OCI-LY7 (cell line): Measurements from ENCODE around the gene TRIM7. TPM values are rescaled to one million over a fixed set of nuclear protein-coding genes. Genes with fewer than 3 reads are reported as not detected.

Source experiments
- BruUV-seq: library from RNA; stranded (reverse); fragments of 400-500 nt; replicated peaks from 2 replicates; lab custom pipeline; 2021; lab: Mats Ljungman, UMichigan
- CTCF ChIA-PET: fragments of 300-600 bp; sonication (Branson Sonifier 250); formaldehyde crosslinking; loops from one replicate; lab custom pipeline; 2022; ENCODE audit warnings: antibody characterized with exemption; ENCODE audit not compliant: unreplicated experiment; lab: Charles Lee
- POLR2A ChIA-PET: fragments of 300-600 bp; sonication (Branson Sonifier 250); formaldehyde crosslinking; loops from one replicate; lab custom pipeline; 2022; ENCODE audit warnings: antibody characterized with exemption; lab: Charles Lee
- DNase-seq: peaks from one replicate; pipeline ENCODE4 v3.0.0-alpha.2; 2015; ENCODE audit warnings: low spot score
- H2AFZ ChIP-seq: fragments of 200-600 bp; sonication (generic), shearing (Covaris generic); 2 replicates; pipeline ENCODE4 v1.6.1; 2014; ENCODE audit warnings: mild to moderate bottlenecking, antibody characterized with exemption, low read length, moderate library complexity
- H3K27ac ChIP-seq: fragments of 200-600 bp; sonication (generic); 2 replicates; pipeline ENCODE4 v1.5.1; 2014; ENCODE audit warnings: mixed run types, low read depth, mild to moderate bottlenecking, moderate library complexity, low read length, inconsistent platforms; ENCODE audit not compliant: poor library complexity, severe bottlenecking
- H3K36me3 ChIP-seq: fragments of 200-600 bp; sonication (generic); 2 replicates; pipeline ENCODE4 v1.6.1; 2014; ENCODE audit warnings: mild to moderate bottlenecking, antibody characterized with exemption, low read length, moderate library complexity, mixed read lengths; ENCODE audit not compliant: insufficient read depth
- H3K4me1 ChIP-seq: fragments of 200-600 bp; sonication (generic); 2 replicates; pipeline ENCODE4 v1.5.1; 2014; ENCODE audit warnings: mild to moderate bottlenecking, low read length; ENCODE audit not compliant: insufficient read depth, poor library complexity, severe bottlenecking
- H3K4me2 ChIP-seq: fragments of 200-600 bp; sonication (generic); 2 replicates; pipeline ENCODE4 v1.6.1; 2014; ENCODE audit warnings: mild to moderate bottlenecking, low read length
- H3K4me3 ChIP-seq: fragments of 200-600 bp; sonication (generic); 2 replicates; pipeline ENCODE4 v1.5.1; 2014; ENCODE audit warnings: mild to moderate bottlenecking, low read depth, low read length; ENCODE audit not compliant: poor library complexity, severe bottlenecking
- H3K79me2 ChIP-seq: fragments of 200-600 bp; sonication (generic); 2 replicates; pipeline ENCODE4 v1.6.1; 2016; ENCODE audit warnings: low read depth, mild to moderate bottlenecking, low read length, moderate library complexity, mixed read lengths; ENCODE audit not compliant: insufficient read depth
- H3K9me2 ChIP-seq: fragments of 200-600 bp; sonication (generic); 2 replicates; pipeline ENCODE4 v1.6.1; 2016; ENCODE audit warnings: mild to moderate bottlenecking, low read length, mixed read lengths; ENCODE audit not compliant: insufficient read depth
- H3K9me3 ChIP-seq: fragments of 200-600 bp; sonication (generic); 2 replicates; pipeline ENCODE4 v1.6.1; 2014; ENCODE audit warnings: mild to moderate bottlenecking, mixed run types, low read length, mixed read lengths
- H4K20me1 ChIP-seq: fragments of 200-600 bp; sonication (generic); 2 replicates; pipeline ENCODE4 v1.6.1; 2014; ENCODE audit warnings: mild to moderate bottlenecking, antibody characterized with exemption, low read length, moderate library complexity, mixed read lengths; ENCODE audit not compliant: insufficient read depth
- EZH2phosphoT487 ChIP-seq: fragments of 200-600 bp; sonication (generic); IDR thresholded peaks from 2 replicates; pipeline ENCODE4 v1.6.1; 2018; ENCODE audit warnings: low read depth, borderline replicate concordance, mild to moderate bottlenecking, mixed run types, antibody characterized with exemption, low read length, moderate library complexity, mixed read lengths
- intact Hi-C: fragments of 100-400 bp; cut with micrococcal nuclease; formaldehyde crosslinking; loops from one replicate; pipeline ENCODE4 v1.10.0; 2022; ENCODE audit not compliant: unreplicated experiment
- total RNA-seq, 2 experiments: library from RNA; depleted of rRNA in 1 of 2; stranded (reverse); fragments of >200 nt in 1 of 2; shearing (Covaris generic) in 1 of 2; gene quantifications; 2 replicates each; pipeline ENCODE4 v1.2.3, GENCODE V29; 2014 to 2022
- TF ChIP-seq, protein P1 (sequence below): fragments of 200-600 bp; sonication (generic); conservative IDR thresholded peaks from 2 replicates; pipeline ENCODE4 v1.5.1; 2014; ENCODE audit warnings: mild to moderate bottlenecking, antibody characterized with exemption, low read length, moderate library complexity, mixed read lengths

The TRIM7 gene
- total RNA-seq, 2 experiments from 2014 or later: 0.22 to 1.8 TPM

DNA sequence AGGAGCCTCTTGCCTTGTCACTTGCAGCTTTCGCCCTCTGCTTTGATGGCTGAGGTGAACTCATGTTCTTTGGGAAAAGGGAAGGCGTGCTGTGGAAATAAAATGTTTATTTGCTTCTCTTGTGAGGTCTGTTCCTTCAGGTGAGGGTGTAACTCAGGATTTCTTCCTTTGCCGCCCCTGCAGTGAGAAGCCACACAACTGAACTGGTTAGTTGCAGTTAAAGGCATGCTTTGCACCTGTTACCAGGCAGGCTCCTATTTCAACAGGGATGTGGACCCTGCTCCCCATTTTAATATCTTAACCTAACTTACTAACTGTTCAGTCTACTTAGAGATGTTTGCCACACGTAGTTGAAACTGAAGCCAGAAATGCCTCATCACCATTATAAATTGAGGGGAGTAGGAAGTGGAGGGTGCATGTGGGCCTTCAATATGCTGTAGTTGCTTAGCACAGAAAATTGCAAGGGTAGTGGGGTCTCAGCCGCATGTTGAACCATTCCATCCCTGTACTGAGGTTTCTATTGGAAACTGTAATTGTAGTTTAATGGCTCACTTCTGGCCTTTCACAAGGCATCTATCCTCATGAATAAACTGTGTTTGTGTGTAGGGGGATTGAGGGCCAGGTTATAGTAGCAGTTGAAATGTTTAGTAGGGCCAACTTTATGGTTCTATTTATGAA, 30.8 kb upstream of the TRIM7 start:
- no TSS peak for BruUV-seq
- intact Hi-C loops: no loop called here

DNA sequence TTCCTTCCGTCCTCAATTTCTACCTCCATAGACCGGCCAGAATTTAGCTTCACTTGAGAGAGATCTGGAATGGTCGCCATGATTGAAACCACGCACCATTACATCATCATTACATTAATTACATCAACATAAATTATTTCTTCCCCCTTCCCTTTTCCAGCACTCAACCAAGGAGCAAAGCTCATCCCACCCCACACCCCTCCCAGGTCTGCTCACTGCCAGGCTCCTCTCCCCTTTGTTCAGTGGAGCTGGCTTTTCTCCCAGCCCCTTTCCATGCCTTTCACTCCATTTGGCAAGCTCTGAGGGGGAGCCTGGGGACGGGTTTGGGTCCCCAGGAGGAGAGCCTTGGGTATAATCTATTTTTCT, 30.3 kb upstream of the TRIM7 start:
- POLR2A ChIA-PET: interaction anchor here (1.0 kb wide), 1 partner anchor 12 kb away, joined by 3 read pairs; the partner anchor contains the start of gene TRIM41
- H3K9me2 ChIP-seq: no peaks in the 10 kb centered on the region
- no peaks in the 10 kb centered on the region for H3K9me3 ChIP-seq
- TSS peak; percentile 87 for BruUV-seq
- H3K4me3 ChIP-seq: no peak overlapping the region
- no peak overlapping the region for H3K4me2 ChIP-seq
- peaks cover 26% of the 10 kb centered on the region for H4K20me1 ChIP-seq
- H2AFZ ChIP-seq: no peak overlapping the region
- CTCF ChIA-PET: no interaction called here
- DNase-seq: no peak
- TF ChIP-seq, protein P1, sequence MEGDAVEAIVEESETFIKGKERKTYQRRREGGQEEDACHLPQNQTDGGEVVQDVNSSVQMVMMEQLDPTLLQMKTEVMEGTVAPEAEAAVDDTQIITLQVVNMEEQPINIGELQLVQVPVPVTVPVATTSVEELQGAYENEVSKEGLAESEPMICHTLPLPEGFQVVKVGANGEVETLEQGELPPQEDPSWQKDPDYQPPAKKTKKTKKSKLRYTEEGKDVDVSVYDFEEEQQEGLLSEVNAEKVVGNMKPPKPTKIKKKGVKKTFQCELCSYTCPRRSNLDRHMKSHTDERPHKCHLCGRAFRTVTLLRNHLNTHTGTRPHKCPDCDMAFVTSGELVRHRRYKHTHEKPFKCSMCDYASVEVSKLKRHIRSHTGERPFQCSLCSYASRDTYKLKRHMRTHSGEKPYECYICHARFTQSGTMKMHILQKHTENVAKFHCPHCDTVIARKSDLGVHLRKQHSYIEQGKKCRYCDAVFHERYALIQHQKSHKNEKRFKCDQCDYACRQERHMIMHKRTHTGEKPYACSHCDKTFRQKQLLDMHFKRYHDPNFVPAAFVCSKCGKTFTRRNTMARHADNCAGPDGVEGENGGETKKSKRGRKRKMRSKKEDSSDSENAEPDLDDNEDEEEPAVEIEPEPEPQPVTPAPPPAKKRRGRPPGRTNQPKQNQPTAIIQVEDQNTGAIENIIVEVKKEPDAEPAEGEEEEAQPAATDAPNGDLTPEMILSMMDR: no peak
- TF ChIP-seq EZH2phosphoT487: no peak
- H3K36me3 ChIP-seq: peaks cover 98% of the 10 kb centered on the region
- intact Hi-C loops: no loop called here
- H3K79me2 ChIP-seq: peaks cover 23% of the 10 kb centered on the region; the same call in 1 of the 2 replicates
- H3K4me1 ChIP-seq: peaks cover 9% of the 10 kb centered on the region
- peak overlapping the region; percentile 13 for H3K27ac ChIP-seq

More for the DNA sequence above, 30.8 kb upstream of the TRIM7 start:
- DNase-seq: no peak
- H4K20me1 ChIP-seq: peaks cover 27% of the 10 kb centered on the region
- peaks cover 98% of the 10 kb centered on the region for H3K36me3 ChIP-seq
- CTCF ChIA-PET: no interaction called here
- no peaks in the 10 kb centered on the region for H3K9me3 ChIP-seq
- POLR2A ChIA-PET: interaction anchor here (1.0 kb wide), 1 partner anchor 12 kb away, joined by 3 read pairs; the partner anchor contains the start of gene TRIM41
- peak overlapping the region; percentile 13 for H3K27ac ChIP-seq
- no peaks in the 10 kb centered on the region for H3K9me2 ChIP-seq
- peaks cover 5% of the 10 kb centered on the region for H3K4me1 ChIP-seq
- no peak overlapping the region for H2AFZ ChIP-seq
- peaks cover 29% of the 10 kb centered on the region for H3K79me2 ChIP-seq
- H3K4me3 ChIP-seq: no peak overlapping the region
- no peak overlapping the region for H3K4me2 ChIP-seq
- TF ChIP-seq, protein P1: no peak
- TF ChIP-seq EZH2phosphoT487: no peak
